IPS-18c (cell line): ENCODE data around the gene PCSK5.
A peak's percentile ranks its signal among the peaks of the same experiment; 100 is the strongest.
"Not testable (repeated sequence)": the region's sequence is repeated elsewhere in the genome, so short reads cannot be mapped to it uniquely, and the experiment has no call there.

Experiments used
- H3K4me3 ChIP-seq: 2 replicates; pipeline ENCODE4 v1.7.0; 2013; ENCODE audit warnings: low read depth, mild to moderate bottlenecking, low read length, moderate library complexity; ENCODE audit not compliant: insufficient read depth
- H3K9me3 ChIP-seq: one replicate; pipeline ENCODE4 v1.6.1; 2013; ENCODE audit warnings: mild to moderate bottlenecking, low read length, moderate library complexity; ENCODE audit not compliant: control insufficient read depth, insufficient read depth

PCSK5 gene

GRCh38 chr9:75878488-75878860, 12.0 kb upstream of the PCSK5 start:
- Histone ChIP-seq H3K4me3 (no peak overlapping the region), H3K9me3 (no peaks in the 10 kb centered on the region)

GRCh38 chr9:75880618-75881017, 9.9 kb upstream of the PCSK5 start:
- H3K4me3 ChIP-seq: no peak overlapping the region
- no peaks in the 10 kb centered on the region for H3K9me3 ChIP-seq

GRCh38 chr9:75881761-75882160, 8.7 kb upstream of the PCSK5 start:
- H3K9me3 ChIP-seq: no peaks in the 10 kb centered on the region
- no peak overlapping the region for H3K4me3 ChIP-seq

- no peak overlapping the region for H3K4me3 ChIP-seq
- H3K9me3 ChIP-seq: no peaks in the 10 kb centered on the region
Measured at GRCh38 chr9:75885652-75886051, 4.8 kb upstream of the PCSK5 start.

GRCh38 chr9:75889577-75889976, 896 bp upstream of the PCSK5 start:
- Histone ChIP-seq H3K4me3 (peak overlapping the region; percentile 89; the same call in 1 of the 2 replicates), H3K9me3 (no peaks in the 10 kb centered on the region)

GRCh38 chr9:75889977-75890471, 449 bp upstream of the PCSK5 start:
- Histone ChIP-seq H3K4me3 (peak overlapping the region; percentile 89), H3K9me3 (no peaks in the 10 kb centered on the region)

- Histone ChIP-seq H3K4me3 (peak overlapping the region; percentile 89), H3K9me3 (no peaks in the 10 kb centered on the region)
Measured at GRCh38 chr9:75891277-75891741, 836 bp downstream of the PCSK5 start.

- Histone ChIP-seq H3K9me3 (no peaks in the 10 kb centered on the region), H3K4me3 (peak overlapping the region; percentile 89)
Measured at GRCh38 chr9:75891771-75892215, 1.3 kb downstream of the PCSK5 start.

DNA sequence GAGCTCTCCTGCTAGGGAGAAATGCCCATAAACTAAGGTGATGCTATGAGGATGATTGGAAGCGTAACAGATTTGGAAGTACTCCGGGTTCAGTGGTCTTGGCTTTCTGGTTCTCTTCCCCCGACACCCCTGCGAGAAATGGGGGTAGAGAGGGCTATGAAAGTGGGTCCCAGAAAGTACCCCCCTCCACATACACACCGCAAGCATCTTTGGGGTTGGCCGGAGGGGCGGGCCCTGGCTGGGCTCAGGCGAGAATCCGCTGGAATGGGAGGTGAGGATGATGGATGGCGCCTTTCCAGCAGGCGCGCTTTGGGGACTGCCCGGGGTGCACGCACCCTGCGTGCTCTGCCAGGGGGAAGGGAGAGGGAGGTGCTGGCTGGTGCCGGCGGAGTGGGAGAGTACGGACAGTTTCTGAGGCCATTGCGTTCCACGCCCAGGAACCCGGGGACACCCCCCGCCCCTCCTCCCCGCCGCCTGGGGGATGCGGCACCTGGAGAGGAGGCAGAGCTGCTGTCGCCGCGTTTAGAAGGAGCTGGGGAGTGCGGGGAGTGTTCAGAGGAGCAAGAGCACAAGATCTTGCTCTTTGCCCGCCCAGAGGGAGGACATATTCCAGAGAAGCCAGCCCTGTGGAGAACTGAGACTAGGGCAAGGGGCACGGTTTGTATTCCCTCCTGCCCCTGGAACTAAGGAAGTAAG, 1.9 kb downstream of the PCSK5 start:
- H3K4me3 ChIP-seq: peak overlapping the region; percentile 89
- no peaks in the 10 kb centered on the region for H3K9me3 ChIP-seq

DNA sequence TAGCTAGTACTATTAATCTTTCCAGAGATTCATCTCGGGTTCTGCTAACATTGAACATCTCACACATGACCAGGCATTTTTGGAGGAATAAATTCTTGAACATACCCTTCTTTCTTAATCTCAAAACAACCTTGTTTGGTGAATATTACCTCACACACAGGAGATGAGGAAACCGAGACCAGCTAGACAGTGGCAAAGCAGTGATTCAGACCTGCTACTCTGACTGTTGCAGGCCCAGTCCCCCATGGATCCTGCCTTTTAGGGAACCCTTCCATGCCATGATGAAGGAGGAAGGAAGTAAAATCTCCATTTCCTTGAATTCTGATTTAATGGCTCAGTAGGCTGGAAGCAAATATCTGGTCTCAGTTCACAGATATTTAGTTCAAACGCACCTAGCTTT, 2.6 kb downstream of the PCSK5 start:
- peak overlapping the region; percentile 89 for H3K4me3 ChIP-seq

GRCh38 chr9:75894566-75894965, 4.1 kb downstream of the PCSK5 start:
- Histone ChIP-seq H3K9me3 (no peaks in the 10 kb centered on the region), H3K4me3 (no peak overlapping the region)

More for the DNA sequence above, 2.6 kb downstream of the PCSK5 start:
- no peaks in the 10 kb centered on the region for H3K9me3 ChIP-seq

DNA sequence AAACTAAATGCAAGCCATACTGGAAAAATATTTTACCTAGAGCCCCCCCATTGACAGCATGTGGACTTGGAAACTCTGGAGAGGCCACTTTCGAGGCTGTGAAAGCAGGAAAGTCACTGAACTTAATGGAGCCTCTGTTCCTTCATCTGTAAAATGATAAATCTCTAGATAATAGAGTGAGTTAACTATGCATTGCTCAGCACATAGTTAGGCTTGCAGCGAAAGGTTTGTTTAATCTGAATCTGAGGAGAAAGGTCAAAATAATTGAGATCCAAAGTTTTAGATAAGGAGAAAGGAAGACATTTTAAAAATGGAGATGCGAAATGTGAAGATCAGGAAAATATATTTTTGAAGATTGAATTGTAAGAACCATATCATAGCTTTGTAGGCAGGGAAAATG, 4.6 kb downstream of the PCSK5 start:
- Histone ChIP-seq H3K9me3 (no peaks in the 10 kb centered on the region), H3K4me3 (no peak overlapping the region)

GRCh38 chr9:75896193-75896592, 5.7 kb downstream of the PCSK5 start:
- H3K4me3 ChIP-seq: no peak overlapping the region
- H3K9me3 ChIP-seq: no peaks in the 10 kb centered on the region

- H3K9me3 ChIP-seq, H3K4me3 ChIP-seq: not testable (repeated sequence)
Measured at GRCh38 chr9:75900893-75901524, 10.5 kb downstream of the PCSK5 start.

GRCh38 chr9:75903785-75904360, 13.4 kb downstream of the PCSK5 start:
- no peak overlapping the region for H3K4me3 ChIP-seq
- no peaks in the 10 kb centered on the region for H3K9me3 ChIP-seq

- Histone ChIP-seq H3K4me3 (no peak overlapping the region), H3K9me3 (no peaks in the 10 kb centered on the region)
Measured at GRCh38 chr9:75904364-75904763, 13.9 kb downstream of the PCSK5 start.

- Histone ChIP-seq H3K9me3 (no peaks in the 10 kb centered on the region), H3K4me3 (no peak overlapping the region)
Measured at GRCh38 chr9:75906531-75906930, 16.1 kb downstream of the PCSK5 start.

DNA sequence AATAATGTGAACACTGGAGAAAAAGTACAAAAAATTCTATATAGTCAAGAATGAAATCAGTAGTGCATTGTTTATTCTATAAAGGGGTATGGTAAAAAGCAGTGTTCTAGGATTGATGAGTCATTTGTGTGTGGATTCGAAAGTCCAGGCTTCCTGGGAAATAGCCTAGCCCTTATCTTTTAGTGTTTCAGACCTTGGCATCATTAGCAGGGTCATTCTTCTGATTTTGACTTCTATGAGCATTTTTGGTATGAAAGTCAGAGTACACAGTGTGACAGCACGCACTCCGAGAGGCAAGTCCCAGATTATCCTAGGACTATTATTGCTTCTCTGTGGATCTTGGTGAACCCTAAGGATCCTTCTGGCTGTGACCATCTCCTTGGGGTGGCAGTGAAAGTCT, 16.9 kb downstream of the PCSK5 start:
- Histone ChIP-seq H3K4me3 (no peak overlapping the region), H3K9me3 (no peaks in the 10 kb centered on the region)
